H1 (cell line): ENCODE results near the gene SLC13A4. TPM values are rescaled to one million over a fixed set of nuclear protein-coding genes. Genes with fewer than 3 reads are reported as not detected.

Experiments
- SIX5 ChIP-seq: IDR thresholded peaks from 2 replicates; pipeline ENCODE4 v1.6.1; 2011; ENCODE audit warnings: mild to moderate bottlenecking, low read depth, low read length
- polyA plus RNA-seq, 7 experiments: library from polyadenylated mRNA; depleted of rRNA in 3 of 7; stranded (reverse) in 5 of 7; unstranded in 2 of 7; fragments of >200 nt in 5 of 7; fragments of 200-250 nt in 2 of 7; gene quantifications; 1 replicate in 5 of 7; 2 replicates in 1 of 7; 4 replicates in 1 of 7; pipeline versions ENCODE4 v1.2.1 to v1.2.3, GENCODE V29; 2011 to 2013; ENCODE audit warnings: missing spikeins in 2 of 7, mixed read lengths in 2 of 7
- total RNA-seq: library from RNA; stranded (reverse); fragmentation: NEBNext Ultra II Directional; extraction: Animal tissue kit (Norgen Biotek cat#: 25700); gene quantifications from 2 replicates; pipeline ENCODE4 v1.2.1, GENCODE V29; 2021

The SLC13A4 gene
- total and polyA plus RNA-seq, 2 of the 8 experiments (the other 6 are each of a cell fraction or from before 2014, with no cell fraction given): 3.9 to 7.5 TPM

GRCh38 chr7:135768467-135768866, 40.5 kb upstream of the SLC13A4 start (continued):
- TF ChIP-seq SIX5: no peak
